ENCODE data around the gene CASP5.

GRCh38 chr11:104984808-104985207, 38.2 kb downstream of the CASP5 start:
- TF ChIP-seq EGR1 (IDR thresholded peaks at IDR 0.05; ENCODE audit: low read depth in 2 of 2) (no peak), CTCF (IDR thresholded peaks at IDR 0.05; ENCODE audit: low read depth, low read length, missing input control) (no peak), HNF4A (conservative IDR thresholded peaks at IDR 0.05) (peak; percentile 30 to 39), SP1 (IDR thresholded peaks at IDR 0.05) (no peak), GABPA (IDR thresholded peaks at IDR 0.05 in 1 of 2, conservative IDR thresholded peaks at IDR 0.05 in 1 of 2) (no peak), YY1 (IDR thresholded peaks at IDR 0.05) (no peak), RAD21 (IDR thresholded peaks at IDR 0.05) (no peak), RXRA (IDR thresholded peaks at IDR 0.05) (no peak), ZBTB33 (IDR thresholded peaks at IDR 0.05) (no peak), REST (IDR thresholded peaks at IDR 0.05) (no peak), HNF4G (IDR thresholded peaks at IDR 0.05) (no peak), MAX (IDR thresholded peaks at IDR 0.05) (no peak), TAF1 (conservative IDR thresholded peaks at IDR 0.05) (no peak)
